ENCODE data around the gene YTHDF1.

The YTHDF1 gene

GRCh38 chr20:63247671-63248228 is 31.8 kb upstream of the YTHDF1 start:
- DNase-seq, result no peak

GRCh38 chr20:63246490-63247288 is 30.8 kb upstream of the YTHDF1 start:
- DNase-seq, result no peak

- DNase-seq, result no peak
These were observed 28.5 kb upstream of the YTHDF1 start for GRCh38 chr20:63244468-63244867.

GRCh38 chr20:63243604-63244247 is 27.8 kb upstream of the YTHDF1 start:
- no peak for DNase-seq

- no peak for DNase-seq
These were observed 26.8 kb upstream of the YTHDF1 start for GRCh38 chr20:63242736-63243135.

- DNase-seq, result no peak
These were observed 25.3 kb upstream of the YTHDF1 start for GRCh38 chr20:63241272-63241671.

- DNase-seq, result no peak
These were observed 24.1 kb upstream of the YTHDF1 start for GRCh38 chr20:63240004-63240403.

- no peak for DNase-seq
These were observed 23.5 kb upstream of the YTHDF1 start for GRCh38 chr20:63239431-63239830.

- no peak for DNase-seq
These were observed 22.7 kb upstream of the YTHDF1 start for GRCh38 chr20:63238514-63239125.

GRCh38 chr20:63238031-63238430 is 22.1 kb upstream of the YTHDF1 start:
- no peak for DNase-seq

GRCh38 chr20:63236116-63236837 is 20.3 kb upstream of the YTHDF1 start:
- DNase-seq, result no peak

- DNase-seq, result no peak
These were observed 19.6 kb upstream of the YTHDF1 start, which contains the start of gene BIRC7 for GRCh38 chr20:63235399-63235983. Gene BIRC7 (plus strand): TSS chr20:63235905. CDS start chr20:63236097, 192 bp downstream.

- peak in 1 of 4 experiments; percentile 10 for DNase-seq
These were observed 18.9 kb upstream of the YTHDF1 start for GRCh38 chr20:63234693-63235398.

- no peak for DNase-seq
These were observed 18.0 kb upstream of the YTHDF1 start for GRCh38 chr20:63233924-63234323.

- no peak for DNase-seq
These were observed 17.1 kb upstream of the YTHDF1 start for GRCh38 chr20:63233061-63233344.

- no peak for DNase-seq
These were observed 16.5 kb upstream of the YTHDF1 start for GRCh38 chr20:63232235-63233060.

- DNase-seq, result no peak
These were observed 14.9 kb upstream of the YTHDF1 start for GRCh38 chr20:63230800-63231268.

GRCh38 chr20:63228806-63229205 is 12.9 kb upstream of the YTHDF1 start:
- no peak for DNase-seq

- DNase-seq, result no peak
These were observed 11.3 kb upstream of the YTHDF1 start for GRCh38 chr20:63227260-63227659.

GRCh38 chr20:63226042-63226943 is 10.4 kb upstream of the YTHDF1 start:
- DNase-seq, result no peak

Data from activated CD4-positive, CD25-positive, alpha-beta regulatory T cell (primary cell).